GM21528 (cell line): ENCODE results near the gene OCRL.

ENCODE experiments used
- ATAC-seq: cut with Tn5 transposase; IDR thresholded peaks from one replicate; pipeline ENCODE4 v1.9.1; 2021; ENCODE audit warnings: mild to moderate bottlenecking, moderate library complexity; ENCODE audit not compliant: unreplicated experiment, low FRiP score

The OCRL gene

DNA sequence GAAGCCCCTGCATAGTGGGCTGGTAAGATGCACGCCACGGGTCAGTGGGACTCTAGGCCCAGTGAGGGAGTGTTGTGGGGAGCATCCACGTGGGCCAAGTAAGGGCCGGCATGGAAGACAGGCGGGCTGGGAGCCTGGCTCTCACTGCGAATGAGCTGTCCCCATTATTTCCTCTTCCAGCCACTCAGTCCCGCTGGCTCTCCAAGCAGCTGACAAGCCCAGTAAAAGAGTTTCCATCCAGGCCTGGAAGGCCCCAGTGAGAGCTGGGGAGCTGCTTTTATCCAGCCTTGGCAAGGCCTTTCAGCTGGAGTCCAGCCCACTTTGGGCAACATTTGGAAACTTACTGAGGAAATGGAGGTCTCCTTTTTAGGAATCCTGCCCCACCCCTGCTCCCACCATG lies 89.8 kb downstream of the OCRL start:
- ATAC-seq: no peak

- no peak for ATAC-seq
Measured at GRCh38 chrX:129631849-129632248, 91.8 kb downstream of the OCRL start.

- ATAC-seq: no peak
Measured at GRCh38 chrX:129632443-129632842, 92.4 kb downstream of the OCRL start.

- no peak for ATAC-seq
Measured at GRCh38 chrX:129634541-129634940, 94.5 kb downstream of the OCRL start.

DNA sequence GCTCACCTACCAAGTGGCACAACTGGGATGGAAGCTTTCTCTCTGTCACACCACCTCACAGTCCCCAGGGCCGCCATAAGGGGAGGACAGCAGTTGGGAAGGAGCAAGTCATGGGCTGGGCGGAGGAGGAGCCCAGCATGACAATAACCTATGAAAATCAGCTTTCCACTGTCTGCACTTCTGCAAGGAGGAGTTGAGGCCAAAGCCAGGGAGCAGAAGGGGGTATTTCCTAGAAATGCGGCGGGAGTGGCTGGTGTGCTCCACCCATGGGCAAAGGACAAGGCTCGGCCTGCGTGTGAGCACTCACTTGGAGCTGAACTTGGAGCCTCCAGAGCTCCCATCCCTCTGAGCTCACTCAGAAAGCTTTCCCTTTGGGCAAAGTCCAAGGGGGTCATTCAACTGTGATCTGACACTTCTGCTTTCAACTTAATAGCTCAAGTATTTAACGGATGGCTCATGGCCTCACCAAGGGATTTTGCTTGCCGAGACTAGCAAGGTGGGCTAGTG lies 96.2 kb downstream of the OCRL start:
- ATAC-seq: no peak

DNA sequence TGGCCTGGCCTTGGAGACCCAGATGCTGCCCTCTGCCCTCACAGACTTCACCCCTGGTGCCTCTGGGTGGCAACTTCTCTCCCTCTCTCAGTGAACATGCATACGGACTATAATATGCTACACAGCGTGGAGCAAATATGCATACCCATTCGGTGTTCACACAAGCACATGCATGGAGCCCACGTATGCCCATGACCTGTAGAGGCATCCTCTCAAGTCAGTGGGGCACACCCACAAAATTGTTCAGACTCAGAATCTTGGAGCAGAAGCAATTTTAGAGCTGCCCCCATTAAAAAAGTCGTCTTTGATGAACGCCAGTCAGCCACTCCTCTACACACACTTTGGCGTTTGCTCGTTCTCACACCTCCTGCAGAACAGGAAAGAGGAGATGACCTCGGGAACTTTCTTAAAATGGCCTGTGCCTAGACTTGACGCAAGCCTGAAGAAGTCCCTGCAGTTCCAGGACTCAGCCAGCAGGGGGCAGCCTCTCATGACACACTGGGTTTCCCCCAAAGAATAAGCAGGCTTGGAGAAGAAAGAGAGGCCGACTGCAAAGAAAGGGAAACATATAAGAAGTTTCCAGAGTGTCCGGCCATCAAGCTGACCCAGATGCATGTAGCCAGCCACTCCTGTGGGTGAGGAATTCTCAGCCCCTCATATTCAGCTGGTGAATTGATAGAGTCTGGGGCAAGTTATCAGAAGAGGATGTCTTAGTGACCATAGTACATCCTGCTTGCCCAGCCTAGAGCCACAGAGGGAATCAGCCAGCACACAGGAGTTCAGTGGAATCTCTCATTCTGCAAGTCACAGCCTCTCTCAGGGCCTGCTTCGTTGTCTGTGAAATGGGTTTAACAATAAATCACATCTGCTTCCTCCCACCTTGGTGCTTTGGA lies 97.4 kb downstream of the OCRL start:
- no peak for ATAC-seq

DNA sequence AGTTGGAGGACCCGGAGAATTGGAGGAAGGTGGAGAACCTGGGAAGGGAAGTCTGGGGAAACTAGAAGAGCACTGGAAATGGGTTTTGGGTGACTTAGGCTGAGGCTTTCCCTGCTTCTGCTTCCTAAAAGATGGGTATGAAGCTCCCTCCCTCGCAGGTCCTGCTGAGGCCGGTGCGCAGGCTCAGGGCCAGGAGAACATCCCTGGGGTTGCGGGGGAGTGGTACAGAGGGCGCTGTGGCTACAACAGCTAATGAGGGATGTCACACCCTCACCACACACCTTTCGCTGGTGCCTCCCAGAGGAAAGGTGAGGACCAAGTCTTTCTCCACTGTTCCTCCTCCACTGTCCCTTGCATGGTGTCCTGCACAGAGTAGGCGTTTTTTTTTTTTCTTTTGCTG lies 98.9 kb downstream of the OCRL start:
- ATAC-seq: no peak

- no peak for ATAC-seq
Measured at GRCh38 chrX:129640737-129641136, 100.7 kb downstream of the OCRL start.

DNA sequence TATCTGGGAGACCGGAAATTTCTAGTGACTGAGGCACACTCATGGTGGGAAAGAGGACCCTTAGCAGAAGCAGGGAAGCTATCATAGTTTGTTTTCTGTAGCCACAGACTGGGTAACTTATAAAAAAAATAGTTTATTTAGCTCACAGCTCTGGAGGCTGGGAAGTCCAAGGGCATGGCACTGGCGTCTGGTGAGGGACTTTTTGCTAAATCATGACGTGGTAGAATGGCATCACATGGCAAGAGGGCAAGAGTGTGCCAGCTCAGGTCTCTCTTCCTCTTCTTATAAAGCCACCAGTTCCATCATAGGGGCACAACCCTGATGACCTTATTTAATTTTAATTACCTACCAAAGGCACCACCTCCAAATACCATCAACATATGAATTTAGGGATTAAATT lies 101.4 kb downstream of the OCRL start:
- no peak for ATAC-seq

DNA sequence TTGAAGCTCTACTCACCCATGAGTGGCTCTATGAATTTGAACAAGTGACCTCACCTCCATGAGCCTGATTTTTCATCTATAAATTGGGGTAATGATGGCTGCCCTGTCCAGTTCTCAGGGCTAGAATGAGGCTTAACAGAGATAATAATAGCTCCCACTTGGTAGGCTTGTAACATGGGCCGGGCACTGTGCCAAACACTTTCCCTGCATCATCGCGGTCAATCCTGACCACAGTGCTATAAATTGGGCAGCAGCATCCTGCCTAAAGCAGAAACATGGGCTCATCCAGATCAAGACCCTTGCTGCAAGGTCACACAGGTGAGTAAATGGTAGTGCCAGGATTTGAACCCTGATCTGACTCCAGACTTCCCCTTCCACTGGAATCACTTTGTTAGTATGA lies 101.9 kb downstream of the OCRL start:
- no peak for ATAC-seq
